ENCODE measurements around the gene IGSF3. TPM values are rescaled to one million over a fixed set of nuclear protein-coding genes. Genes with fewer than 3 reads are reported as not detected.
"Not testable (repeated sequence)": the region's sequence is repeated elsewhere in the genome, so short reads cannot be mapped to it uniquely, and the experiment has no call there.

The IGSF3 gene
- total and polyA plus RNA-seq, 2 of the 8 experiments (the other 6 are each of a cell fraction or from before 2014, with no cell fraction given), result 30.0 to 32.2 TPM

- H3K56ac ChIP-seq (replicated peaks; ENCODE audit: insufficient read length, low read depth, low read length); FAIRE-seq; H2AK5ac ChIP-seq (ENCODE audit: low read depth, low read length); H3K4ac ChIP-seq (replicated peaks; ENCODE audit: insufficient read length, low read depth, low read length); H4K91ac ChIP-seq (replicated peaks; ENCODE audit: insufficient read length, low read length); H3K23me2 ChIP-seq (ENCODE audit: low read depth, low read length); H3K27ac ChIP-seq (ENCODE audit: low read depth, low read length); H3K9ac ChIP-seq (replicated peaks in 1 of 4; ENCODE audit: extremely low read depth in 1 of 4, low read depth in 3 of 4, low read length in 3 of 4); H3K4me2 ChIP-seq (ENCODE audit: insufficient read depth in 1 of 2, low read depth in 2 of 2, low read length in 2 of 2); H3K27me3 ChIP-seq (replicated peaks in 1 of 4; ENCODE audit: control insufficient read depth in 3 of 4, extremely low read depth in 1 of 4, insufficient read depth in 3 of 4, low read length in 3 of 4); H3K18ac ChIP-seq (ENCODE audit: extremely low read depth, low read length); H2BK15ac ChIP-seq (ENCODE audit: low read length); H3K79me1 ChIP-seq (ENCODE audit: low read depth, low read length); H4K8ac ChIP-seq (ENCODE audit: extremely low read depth, insufficient read depth, low read length); H2AFZ ChIP-seq (ENCODE audit: low read length); H4K5ac ChIP-seq (ENCODE audit: insufficient read length, low read depth, low read length); H3K79me2 ChIP-seq (ENCODE audit: control insufficient read depth in 1 of 2, insufficient read depth in 2 of 2, low read length in 2 of 2); DNase-seq (ENCODE audit: low read depth in 1 of 2, low spot score in 2 of 2); H3K4me1 ChIP-seq (replicated peaks in 1 of 4; ENCODE audit: control insufficient read depth in 3 of 4, insufficient read depth in 4 of 4, low read length in 3 of 4); H3K9me3 ChIP-seq (ENCODE audit: insufficient read depth in 2 of 2, low read depth in 1 of 2, low read length in 1 of 2); H3K4me3 ChIP-seq (ENCODE audit: extremely low read depth in 1 of 4, insufficient read depth in 2 of 4, low read depth in 3 of 4, low read length in 4 of 4); H3K23ac ChIP-seq (ENCODE audit: insufficient read length); H3K14ac ChIP-seq (ENCODE audit: insufficient read length); H2BK120ac ChIP-seq (replicated peaks; ENCODE audit: low read depth, low read length); H2BK5ac ChIP-seq (ENCODE audit: low read depth, low read length); H2BK20ac ChIP-seq (ENCODE audit: low read length); H3K36me3 ChIP-seq (ENCODE audit: control insufficient read depth in 2 of 4, insufficient read depth in 4 of 4, low read length in 3 of 4); H2BK12ac ChIP-seq (ENCODE audit: low read depth, low read length); POLR2A ChIA-PET (ENCODE audit: partially characterized antibody); H4K20me1 ChIP-seq (replicated peaks in 1 of 2; ENCODE audit: control insufficient read depth in 1 of 2, insufficient read depth in 2 of 2, low read length in 2 of 2): not testable (repeated sequence)
- CTCF ChIA-PET (ENCODE audit: partially characterized antibody), result interaction anchor here (1.3 kb wide), 1 partner anchor 25 kb away, joined by 5 read pairs; no protein-coding TSS in a partner anchor
- 94% methylated on average over 1 of the region's 2 CpGs; no CpG with 5 or more reads in 1 of the 2 experiments for WGBS, 2 experiments (ENCODE audit: extremely low coverage in 1 of 2, insufficient coverage in 1 of 2, insufficient read length in 1 of 2, insufficient replicate concordance in 2 of 2, low coverage in 1 of 2, low lambda C conversion rate in 2 of 2, missing lambda C conversion rate in 1 of 2)
Measured at GRCh38 chr1:116599369-116599768, 68.2 kb downstream of the IGSF3 start.

GRCh38 chr1:116598420-116599036 lies 69.0 kb downstream of the IGSF3 start:
- H3K27me3 ChIP-seq (replicated peaks in 1 of 4; ENCODE audit: control insufficient read depth in 3 of 4, extremely low read depth in 1 of 4, insufficient read depth in 3 of 4, low read length in 3 of 4); POLR2A ChIA-PET (ENCODE audit: partially characterized antibody); H3K79me2 ChIP-seq (ENCODE audit: control insufficient read depth in 1 of 2, insufficient read depth in 2 of 2, low read length in 2 of 2); H2BK5ac ChIP-seq (ENCODE audit: low read depth, low read length); H3K23me2 ChIP-seq (ENCODE audit: low read depth, low read length); H2AFZ ChIP-seq (ENCODE audit: low read length); H2BK12ac ChIP-seq (ENCODE audit: low read depth, low read length); H2BK20ac ChIP-seq (ENCODE audit: low read length); DNase-seq (ENCODE audit: low read depth in 1 of 2, low spot score in 2 of 2); H3K79me1 ChIP-seq (ENCODE audit: low read depth, low read length); H3K9ac ChIP-seq (replicated peaks in 1 of 4; ENCODE audit: extremely low read depth in 1 of 4, low read depth in 3 of 4, low read length in 3 of 4); H3K4me3 ChIP-seq (ENCODE audit: extremely low read depth in 1 of 4, insufficient read depth in 2 of 4, low read depth in 3 of 4, low read length in 4 of 4); H3K36me3 ChIP-seq (ENCODE audit: control insufficient read depth in 2 of 4, insufficient read depth in 4 of 4, low read length in 3 of 4); H3K4ac ChIP-seq (replicated peaks; ENCODE audit: insufficient read length, low read depth, low read length); H3K23ac ChIP-seq (ENCODE audit: insufficient read length); H3K4me1 ChIP-seq (replicated peaks in 1 of 4; ENCODE audit: control insufficient read depth in 3 of 4, insufficient read depth in 4 of 4, low read length in 3 of 4); H4K8ac ChIP-seq (ENCODE audit: extremely low read depth, insufficient read depth, low read length); H3K4me2 ChIP-seq (ENCODE audit: insufficient read depth in 1 of 2, low read depth in 2 of 2, low read length in 2 of 2); H4K20me1 ChIP-seq (replicated peaks in 1 of 2; ENCODE audit: control insufficient read depth in 1 of 2, insufficient read depth in 2 of 2, low read length in 2 of 2); H2BK120ac ChIP-seq (replicated peaks; ENCODE audit: low read depth, low read length); H3K14ac ChIP-seq (ENCODE audit: insufficient read length); FAIRE-seq; H3K56ac ChIP-seq (replicated peaks; ENCODE audit: insufficient read length, low read depth, low read length); H3K27ac ChIP-seq (ENCODE audit: low read depth, low read length); H2AK5ac ChIP-seq (ENCODE audit: low read depth, low read length); H3K18ac ChIP-seq (ENCODE audit: extremely low read depth, low read length); H4K5ac ChIP-seq (ENCODE audit: insufficient read length, low read depth, low read length); H3K9me3 ChIP-seq (ENCODE audit: insufficient read depth in 2 of 2, low read depth in 1 of 2, low read length in 1 of 2); H4K91ac ChIP-seq (replicated peaks; ENCODE audit: insufficient read length, low read length); H2BK15ac ChIP-seq (ENCODE audit: low read length): not testable (repeated sequence)
- CTCF ChIA-PET (ENCODE audit: partially characterized antibody), result interaction anchor here (1.3 to 4.7 kb wide), 2 partner anchors 21 to 24 kb away, joined by 5 to 36 read pairs; no protein-coding TSS in a partner anchor
- WGBS, 2 experiments (ENCODE audit: extremely low coverage in 1 of 2, insufficient coverage in 1 of 2, insufficient read length in 1 of 2, insufficient replicate concordance in 2 of 2, low coverage in 1 of 2, low lambda C conversion rate in 2 of 2, missing lambda C conversion rate in 1 of 2), result 82% methylated on average over 11 of the region's 11 CpGs; no CpG with 5 or more reads in 1 of the 2 experiments

Data from H1 (cell line).